Measurements from ENCODE around the gene SRGAP2B.
A peak's percentile ranks its signal among the peaks of the same experiment; 100 is the strongest.
"Not testable (repeated sequence)": the region's sequence is repeated elsewhere in the genome, so short reads cannot be mapped to it uniquely, and the experiment has no call there.

SRGAP2B gene

GRCh38 chr1:145016492-145016862, 78.7 kb downstream of the SRGAP2B start:
- ATAC-seq (ENCODE audit: insufficient read depth, low read depth); H2AFZ ChIP-seq (ENCODE audit: low read depth, low read length); H3K4me3 ChIP-seq (ENCODE audit: low read depth in 1 of 2, low read length in 2 of 2); DNase-seq; H3K36me3 ChIP-seq (ENCODE audit: insufficient read depth, low read length); H3K4me2 ChIP-seq (ENCODE audit: insufficient read depth, low read length); H3K9ac ChIP-seq (ENCODE audit: low read depth, low read length); H4K20me1 ChIP-seq (ENCODE audit: insufficient read depth, low read length); H3K27me3 ChIP-seq (ENCODE audit: insufficient read depth, low read length, poor library complexity); H3K9me3 ChIP-seq (ENCODE audit: insufficient read depth, low read length, severe bottlenecking); H3K79me2 ChIP-seq (ENCODE audit: insufficient read depth, low read length); H3K4me1 ChIP-seq (ENCODE audit: insufficient read depth, low read length); H3K27ac ChIP-seq (ENCODE audit: low read length): not testable (repeated sequence)

- not testable (repeated sequence) for H3K4me1 ChIP-seq (ENCODE audit: insufficient read depth, low read length); H3K9me3 ChIP-seq (ENCODE audit: insufficient read depth, low read length, severe bottlenecking); H3K9ac ChIP-seq (ENCODE audit: low read depth, low read length); DNase-seq; H3K36me3 ChIP-seq (ENCODE audit: insufficient read depth, low read length); H3K79me2 ChIP-seq (ENCODE audit: insufficient read depth, low read length); H3K4me2 ChIP-seq (ENCODE audit: insufficient read depth, low read length); H3K27me3 ChIP-seq (ENCODE audit: insufficient read depth, low read length, poor library complexity); H3K27ac ChIP-seq (ENCODE audit: low read length); H4K20me1 ChIP-seq (ENCODE audit: insufficient read depth, low read length); H2AFZ ChIP-seq (ENCODE audit: low read depth, low read length); H3K4me3 ChIP-seq (ENCODE audit: low read depth in 1 of 2, low read length in 2 of 2)
- peak; percentile 72 for ATAC-seq (ENCODE audit: insufficient read depth, low read depth)
These were observed 79.2 kb downstream of the SRGAP2B start for GRCh38 chr1:145015744-145016491.

- not testable (repeated sequence) for H2AFZ ChIP-seq (ENCODE audit: low read depth, low read length); H3K4me2 ChIP-seq (ENCODE audit: insufficient read depth, low read length); H3K9ac ChIP-seq (ENCODE audit: low read depth, low read length); H3K4me3 ChIP-seq (ENCODE audit: low read depth in 1 of 2, low read length in 2 of 2); H3K79me2 ChIP-seq (ENCODE audit: insufficient read depth, low read length); DNase-seq; H3K36me3 ChIP-seq (ENCODE audit: insufficient read depth, low read length); H3K9me3 ChIP-seq (ENCODE audit: insufficient read depth, low read length, severe bottlenecking); H3K27ac ChIP-seq (ENCODE audit: low read length); H3K27me3 ChIP-seq (ENCODE audit: insufficient read depth, low read length, poor library complexity); H3K4me1 ChIP-seq (ENCODE audit: insufficient read depth, low read length); ATAC-seq (ENCODE audit: insufficient read depth, low read depth); H4K20me1 ChIP-seq (ENCODE audit: insufficient read depth, low read length)
These were observed 81.8 kb downstream of the SRGAP2B start for GRCh38 chr1:145013353-145013752.

- H3K27me3 ChIP-seq (ENCODE audit: insufficient read depth, low read length, poor library complexity); H3K36me3 ChIP-seq (ENCODE audit: insufficient read depth, low read length); H3K4me2 ChIP-seq (ENCODE audit: insufficient read depth, low read length); H4K20me1 ChIP-seq (ENCODE audit: insufficient read depth, low read length); H3K9me3 ChIP-seq (ENCODE audit: insufficient read depth, low read length, severe bottlenecking); H2AFZ ChIP-seq (ENCODE audit: low read depth, low read length); H3K9ac ChIP-seq (ENCODE audit: low read depth, low read length); H3K27ac ChIP-seq (ENCODE audit: low read length); H3K4me1 ChIP-seq (ENCODE audit: insufficient read depth, low read length); H3K79me2 ChIP-seq (ENCODE audit: insufficient read depth, low read length); H3K4me3 ChIP-seq (ENCODE audit: low read depth in 1 of 2, low read length in 2 of 2); ATAC-seq (ENCODE audit: insufficient read depth, low read depth): not testable (repeated sequence)
- peak; percentile 5 for DNase-seq
These were observed 83.3 kb downstream of the SRGAP2B start for GRCh38 chr1:145011811-145012210.

- H3K9ac ChIP-seq (ENCODE audit: low read depth, low read length); H3K27me3 ChIP-seq (ENCODE audit: insufficient read depth, low read length, poor library complexity); H3K36me3 ChIP-seq (ENCODE audit: insufficient read depth, low read length); H3K4me1 ChIP-seq (ENCODE audit: insufficient read depth, low read length); DNase-seq; H4K20me1 ChIP-seq (ENCODE audit: insufficient read depth, low read length); H3K9me3 ChIP-seq (ENCODE audit: insufficient read depth, low read length, severe bottlenecking); H2AFZ ChIP-seq (ENCODE audit: low read depth, low read length); ATAC-seq (ENCODE audit: insufficient read depth, low read depth); H3K4me3 ChIP-seq (ENCODE audit: low read depth in 1 of 2, low read length in 2 of 2); H3K79me2 ChIP-seq (ENCODE audit: insufficient read depth, low read length); H3K27ac ChIP-seq (ENCODE audit: low read length): not testable (repeated sequence)
- peak overlapping the region; percentile 45; the same call in 1 of the 2 replicates for H3K4me2 ChIP-seq (ENCODE audit: insufficient read depth, low read length)
These were observed 84.5 kb downstream of the SRGAP2B start for GRCh38 chr1:145010580-145010979.

GRCh38 chr1:145009928-145010327, 85.2 kb downstream of the SRGAP2B start:
- H3K4me1 ChIP-seq (ENCODE audit: insufficient read depth, low read length); H4K20me1 ChIP-seq (ENCODE audit: insufficient read depth, low read length); H3K79me2 ChIP-seq (ENCODE audit: insufficient read depth, low read length); H2AFZ ChIP-seq (ENCODE audit: low read depth, low read length); H3K4me3 ChIP-seq (ENCODE audit: low read depth in 1 of 2, low read length in 2 of 2); H3K9ac ChIP-seq (ENCODE audit: low read depth, low read length); H3K36me3 ChIP-seq (ENCODE audit: insufficient read depth, low read length); H3K9me3 ChIP-seq (ENCODE audit: insufficient read depth, low read length, severe bottlenecking); H3K4me2 ChIP-seq (ENCODE audit: insufficient read depth, low read length); H3K27ac ChIP-seq (ENCODE audit: low read length); H3K27me3 ChIP-seq (ENCODE audit: insufficient read depth, low read length, poor library complexity): not testable (repeated sequence)
- DNase-seq (peak; percentile 60), ATAC-seq (ENCODE audit: insufficient read depth, low read depth) (peak; percentile 97)

GRCh38 chr1:145008388-145008787, 86.7 kb downstream of the SRGAP2B start:
- not testable (repeated sequence) for ATAC-seq (ENCODE audit: insufficient read depth, low read depth); H3K4me2 ChIP-seq (ENCODE audit: insufficient read depth, low read length); H3K27ac ChIP-seq (ENCODE audit: low read length)

GRCh38 chr1:145005142-145005541, 90.0 kb downstream of the SRGAP2B start:
- not testable (repeated sequence) for H3K79me2 ChIP-seq (ENCODE audit: insufficient read depth, low read length); H3K4me3 ChIP-seq (ENCODE audit: low read depth in 1 of 2, low read length in 2 of 2); H3K36me3 ChIP-seq (ENCODE audit: insufficient read depth, low read length); H3K9ac ChIP-seq (ENCODE audit: low read depth, low read length); H3K4me2 ChIP-seq (ENCODE audit: insufficient read depth, low read length); H2AFZ ChIP-seq (ENCODE audit: low read depth, low read length); H3K27ac ChIP-seq (ENCODE audit: low read length); H3K9me3 ChIP-seq (ENCODE audit: insufficient read depth, low read length, severe bottlenecking); DNase-seq; H3K4me1 ChIP-seq (ENCODE audit: insufficient read depth, low read length); H4K20me1 ChIP-seq (ENCODE audit: insufficient read depth, low read length); ATAC-seq (ENCODE audit: insufficient read depth, low read depth); H3K27me3 ChIP-seq (ENCODE audit: insufficient read depth, low read length, poor library complexity)

More at GRCh38 chr1:145008388-145008787, 86.7 kb downstream of the SRGAP2B start:
- not testable (repeated sequence) for H3K4me3 ChIP-seq (ENCODE audit: low read depth in 1 of 2, low read length in 2 of 2); H2AFZ ChIP-seq (ENCODE audit: low read depth, low read length); H3K9me3 ChIP-seq (ENCODE audit: insufficient read depth, low read length, severe bottlenecking); H3K79me2 ChIP-seq (ENCODE audit: insufficient read depth, low read length); H3K36me3 ChIP-seq (ENCODE audit: insufficient read depth, low read length); H3K27me3 ChIP-seq (ENCODE audit: insufficient read depth, low read length, poor library complexity); H3K4me1 ChIP-seq (ENCODE audit: insufficient read depth, low read length); DNase-seq; H4K20me1 ChIP-seq (ENCODE audit: insufficient read depth, low read length); H3K9ac ChIP-seq (ENCODE audit: low read depth, low read length)
